Uterus (tissue), 4 donors: Measurements from ENCODE around the gene ABLIM2. TPM values are rescaled to one million over a fixed set of nuclear protein-coding genes. Genes with fewer than 3 reads are reported as not detected.

Experiments used
- DNase-seq, 2 donors: peaks; one replicate each; pipeline ENCODE4 v3.0.0-alpha.2; 2019 to 2020
- H3K27ac ChIP-seq, 2 donors: fragments of 200-600 bp; sonication (generic); 1 replicate in 1 of 2; 2 replicates in 1 of 2; pipeline ENCODE4 v1.5.1; 2016 to 2018
- H3K27me3 ChIP-seq, 2 donors: fragments of 200-600 bp; sonication (generic); one replicate each; pipeline ENCODE4 v1.5.1; 2018 to 2019; ENCODE audit warnings: control low read depth in 1 of 2
- H3K36me3 ChIP-seq, 2 donors: fragments of 200-600 bp; sonication (generic); one replicate each; pipeline ENCODE4 v1.5.1; 2019; ENCODE audit warnings: control low read depth in 1 of 2
- H3K4me1 ChIP-seq, 2 donors: fragments of 200-600 bp; sonication (generic); one replicate each; pipeline ENCODE4 v1.5.1; 2018 to 2019; ENCODE audit warnings: control low read depth in 1 of 2
- H3K4me3 ChIP-seq, 2 donors: fragments of 200-600 bp; sonication (generic); 1 replicate in 1 of 2; 2 replicates in 1 of 2; pipeline ENCODE4 v1.5.1; 2018 to 2019; ENCODE audit warnings: mild to moderate bottlenecking in 1 of 2
- H3K9me3 ChIP-seq, 2 donors: fragments of 200-600 bp; sonication (generic); one replicate each; pipeline ENCODE4 v1.5.1; 2019; ENCODE audit warnings: control low read depth in 1 of 2
- CTCF ChIP-seq, 4 experiments: fragments of 200-600 bp in 2 of 4; fragments of 450-650 bp in 2 of 4; sonication (generic) in 2 of 4; IDR thresholded peaks; one replicate each; pipeline ENCODE4 v1.5.1; 2016 to 2019; ENCODE audit warnings: antibody characterized with exemption in 4 of 4, mild to moderate bottlenecking in 2 of 4, moderate library complexity in 1 of 4
- POLR2A ChIP-seq, 2 donors: fragments of 450-650 bp; IDR thresholded peaks; one replicate each; pipeline ENCODE4 v1.6.1; 2016; ENCODE audit warnings: antibody characterized with exemption in 2 of 2, mild to moderate bottlenecking in 1 of 2, moderate library complexity in 1 of 2
- intact Hi-C: fragments of 100-400 bp; cut with DNase I; formaldehyde crosslinking; loops from one replicate; pipeline ENCODE4 v1.15.1; 2023; ENCODE audit warnings: low total_unique reads
- microRNA counts, 2 donors: library from miRNA; unstranded; fragments of <30 nt; microRNA quantifications; one replicate each; lab custom pipeline; 2016 to 2017
- microRNA-seq: library from miRNA; unstranded; fragments of <30 nt; microRNA quantifications from one replicate; pipeline ENCODE4, GENCODE V29; 2016; ENCODE audit warnings: borderline microRNAs expressed, borderline replicate concordance
- small RNA-seq: library from RNA; depleted of rRNA; stranded (forward); fragments of <200 nt; gene quantifications from one replicate; pipeline ENCODE3, GENCODE V24; 2016
- total RNA-seq, 4 donors: library from RNA; depleted of rRNA in 3 of 4; stranded (reverse); fragments of >200 nt in 3 of 4; gene quantifications; one replicate each; pipeline versions ENCODE4 v1.1.0 to v1.2.4, GENCODE V29; 2014 to 2023
- donor health status: DM: yes; HTN: yes; CAD: no.

Gene ABLIM2
- total RNA-seq, 4 donors from 2014 or later: 0.77 to 6.0 (median 1.5) TPM

GRCh38 chr4:7915875-7916242 lies 242.8 kb downstream of the ABLIM2 start:
- no peak for DNase-seq
- H3K4me3 ChIP-seq: no peak overlapping the region
- H3K27me3 ChIP-seq: no peaks in the 10 kb centered on the region
- intact Hi-C loops: no loop called here
- H3K4me1 ChIP-seq: peaks cover 0 to 7% of the 10 kb centered on the region in 2 donors
- H3K27ac ChIP-seq: no peak overlapping the region
- TF ChIP-seq CTCF (IDR thresholded peaks at IDR 0.05): no peak
- TF ChIP-seq POLR2A (IDR thresholded peaks at IDR 0.05): no peak
- H3K36me3 ChIP-seq: no peaks in the 10 kb centered on the region
- H3K9me3 ChIP-seq: no peaks in the 10 kb centered on the region

MicroRNAs within 50 kb of the gene (microRNA counts, 767-probe panel; counts per million panel counts)
- microRNA hsa-miR-95 (lab: Ali Mortazavi, UCI): 3,470 to 4,102 counts per million in 2 donors

Small RNA genes lying within 50 kb of the gene (microRNA-seq; reads per million reads assigned to microRNA genes)
- 148 reads per million, percentile 62 among the genes with 10 or more reads in this experiment for gene MIR95

Small RNA genes lying within 50 kb of the gene (small RNA-seq; reads per million reads assigned to genes)
- 0.48 reads per million for gene MIR95

Other genes with a start within 250 kb of the ABLIM2 start
- 10 to 100 TPM in 2 of 4 donors, 1 to 10 TPM in 2; 8.2 to 55.0 (median 28.9) TPM for gene AFAP1, start 219.0 kb downstream of the ABLIM2 start, total RNA-seq
- gene SH3TC1, start 40.5 kb upstream of the ABLIM2 start, total RNA-seq: 10 to 100 TPM in 2 of 4 donors, 1 to 10 TPM in 2; 5.1 to 16.4 (median 11.3) TPM
- 10 to 100 TPM; 22.8 to 65.3 (median 29.5) TPM for gene HTRA3, start 110.9 kb upstream of the ABLIM2 start, total RNA-seq